Activated T-cell treated with anti-CD3 and anti-CD28 coated beads, Interleukin-2, amount 50 U/mL, for 48 hours (primary cell): ENCODE results near the gene HEATR9.

Experiments used
- DNase-seq, 2 experiments: peaks; one replicate each; pipeline ENCODE4 v3.0.0-alpha.2; 2020

The HEATR9 gene

DNA sequence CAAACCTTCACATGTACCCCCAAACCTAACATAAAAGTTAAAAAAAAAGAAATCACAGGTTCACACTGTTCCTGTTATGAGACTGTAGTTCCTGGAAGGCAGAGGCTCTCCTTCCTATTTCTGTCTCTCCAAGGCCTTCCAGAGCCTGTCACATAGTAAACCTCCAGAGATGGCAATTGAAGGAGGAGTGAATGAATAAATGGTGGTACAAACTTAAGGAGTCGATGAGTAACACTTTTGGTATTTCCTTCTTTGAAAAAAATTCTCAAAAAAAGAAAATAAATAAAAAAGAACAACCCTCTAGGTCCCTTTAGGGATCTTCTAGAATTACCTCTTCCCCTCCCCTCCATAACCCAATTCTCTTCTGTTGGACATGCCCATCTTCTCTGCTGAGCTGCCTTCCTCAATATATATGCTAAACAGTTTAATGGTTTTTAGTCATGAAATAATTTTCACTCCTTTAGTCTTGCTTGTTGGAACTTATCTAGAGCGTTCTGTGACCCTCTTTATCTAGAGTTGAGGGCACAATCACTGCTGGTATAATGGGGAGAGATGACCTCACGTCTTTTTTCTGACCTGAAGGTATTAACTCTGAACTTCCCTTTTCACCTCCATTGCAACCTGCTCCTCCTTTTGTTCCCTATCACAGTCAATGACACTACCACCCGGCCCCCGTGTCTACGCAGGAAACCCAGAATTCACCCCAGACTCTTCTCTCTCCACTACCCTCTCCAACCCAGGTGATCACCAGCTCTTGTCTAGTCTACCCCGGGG lies 61.1 kb downstream of the HEATR9 start:
- DNase-seq = no peak
